Activated T-helper 1 cell treated with anti-CD3 and anti-CD28 coated beads, Interleukin-12 subunit alpha, Interleukin-12 subunit beta, Interleukin-2, Interleukin-4 antibody, amounts not matched to agents 30 ng/mL and 10 ng/mL and 1 ng/mL, durations not matched to agents 14 hours and 24 hours and 36 hours (primary cell): Measurements from ENCODE around the gene SF1. TPM values are rescaled to one million over a fixed set of nuclear protein-coding genes. Genes with fewer than 3 reads are reported as not detected.

ENCODE experiments used
- DNase-seq: peaks from one replicate; pipeline ENCODE4 v3.0.0; 2021; ENCODE audit warnings: low spot score
- H3K27ac Mint-ChIP-seq: one replicate; pipeline ENCODE4 v1.8.0; 2021; ENCODE audit warnings: mild to moderate bottlenecking, mixed read lengths
- H3K27me3 Mint-ChIP-seq: one replicate; pipeline ENCODE4 v1.8.0; 2022; ENCODE audit warnings: mild to moderate bottlenecking, moderate library complexity, mixed read lengths; ENCODE audit not compliant: insufficient read depth
- H3K36me3 Mint-ChIP-seq: one replicate; pipeline ENCODE4 v1.8.0; 2021; ENCODE audit warnings: low read depth, mixed read lengths
- H3K4me1 Mint-ChIP-seq: one replicate; pipeline ENCODE4 v1.8.0; 2021; ENCODE audit warnings: low read depth, mixed read lengths
- H3K4me3 Mint-ChIP-seq: one replicate; pipeline ENCODE4 v1.8.0; 2021; ENCODE audit warnings: mild to moderate bottlenecking, moderate library complexity, mixed read lengths
- H3K9me3 Mint-ChIP-seq: one replicate; pipeline ENCODE4 v1.8.0; 2021; ENCODE audit warnings: mixed read lengths
- intact Hi-C: fragments of 100-400 bp; cut with micrococcal nuclease; formaldehyde crosslinking; loops from one replicate; pipeline ENCODE4 v1.15.1; 2024
- total RNA-seq: library from RNA; stranded (reverse); gene quantifications from 2 replicates; pipeline ENCODE4 v1.2.3, GENCODE V29; 2022

The SF1 gene
- total RNA-seq, 1 donor from 2014 or later: 538 TPM

DNA sequence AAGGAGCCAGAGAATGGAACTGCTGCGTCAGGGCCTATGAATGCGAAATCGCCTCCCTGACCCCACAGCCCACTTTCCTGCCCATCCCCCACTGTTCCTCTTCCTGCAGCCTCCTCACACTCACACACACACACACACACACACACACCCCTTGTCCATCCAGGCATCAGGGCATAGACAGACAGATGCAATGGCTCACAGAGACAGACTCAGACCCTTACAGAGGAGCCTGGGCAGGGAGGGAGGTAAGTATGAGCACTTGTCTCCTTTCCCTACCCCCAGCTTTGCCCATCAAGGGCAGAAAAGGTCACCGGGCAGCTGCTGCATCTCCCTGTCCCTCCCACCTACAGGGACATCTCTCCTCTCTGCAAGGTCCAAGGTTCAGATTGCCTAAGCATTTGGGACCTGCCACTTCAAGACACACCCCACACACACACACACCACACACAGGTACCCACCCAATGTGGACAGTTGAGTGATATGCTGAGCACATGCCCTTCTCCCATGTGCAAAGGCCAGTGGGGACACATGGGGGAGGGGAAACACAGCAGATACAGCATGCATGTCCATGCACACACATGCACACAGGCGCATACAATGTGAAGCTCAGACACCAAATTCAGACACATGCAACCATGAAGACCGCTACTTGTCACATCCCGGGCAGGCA, 53.3 kb downstream of the SF1 start:
- Mint-ChIP-seq H3K27ac (peak overlapping the region; percentile 64), H3K27me3 (peaks cover 26% of the 10 kb centered on the region), H3K9me3 (no peaks in the 10 kb centered on the region), H3K36me3 (peaks cover 11% of the 10 kb centered on the region), H3K4me1 (peaks cover 13% of the 10 kb centered on the region), H3K4me3 (peak overlapping the region; percentile 48)
- intact Hi-C loops: no loop called here
- DNase-seq: no peak

DNA sequence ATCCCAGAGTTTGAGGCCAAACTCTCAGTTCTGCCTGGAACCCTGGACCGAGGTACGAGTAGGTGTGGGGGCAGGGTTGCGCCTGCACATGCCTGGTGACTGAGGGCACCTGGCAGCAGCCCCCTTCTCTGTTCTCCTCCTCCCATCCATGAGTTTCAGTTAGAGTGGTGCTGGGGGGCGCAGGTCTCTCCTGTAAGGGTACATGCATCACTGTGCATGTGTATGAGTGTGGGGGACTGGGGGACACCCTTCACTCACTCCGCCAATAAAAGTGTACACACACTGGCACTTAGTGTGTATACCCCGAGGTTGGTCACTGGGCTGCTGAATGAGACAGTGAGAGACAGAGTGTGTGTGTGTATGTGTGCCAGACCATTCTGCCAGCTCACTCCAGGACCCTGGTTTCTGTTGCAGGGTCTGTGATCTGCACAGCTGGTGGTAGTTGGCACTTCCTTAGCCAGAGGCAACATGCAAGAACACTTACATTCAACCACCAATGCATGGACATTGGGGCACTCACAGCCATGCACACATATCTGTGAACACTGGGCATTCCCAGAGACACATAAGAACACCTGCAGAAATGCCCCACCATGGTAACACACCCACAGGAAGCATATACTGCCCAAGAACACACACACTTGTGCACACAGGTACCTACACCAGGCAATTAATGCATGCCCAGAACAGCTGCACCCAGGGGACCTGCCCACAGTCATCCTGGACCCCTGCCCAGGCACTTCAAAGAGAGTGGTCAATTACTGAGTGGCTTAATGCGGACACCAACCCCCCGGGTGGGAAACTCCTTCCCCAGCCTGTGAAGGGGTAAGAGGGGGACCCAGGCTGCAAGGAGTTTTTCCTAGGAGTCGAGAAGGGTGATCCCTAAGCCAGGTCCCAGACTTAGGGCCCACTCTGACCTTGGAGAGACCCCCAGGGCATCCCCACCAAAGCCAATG, 54.2 kb downstream of the SF1 start:
- Mint-ChIP-seq H3K27me3 (peaks cover 33% of the 10 kb centered on the region), H3K9me3 (no peaks in the 10 kb centered on the region), H3K27ac (peak overlapping the region; percentile 52), H3K4me3 (peak overlapping the region; percentile 62), H3K4me1 (peaks cover 13% of the 10 kb centered on the region), H3K36me3 (peaks cover 11% of the 10 kb centered on the region)
- intact Hi-C loops: loop anchor here (1.0 kb wide), 3 partner anchors 19 to 171 kb away; no protein-coding TSS in a partner anchor
- no peak for DNase-seq

DNA sequence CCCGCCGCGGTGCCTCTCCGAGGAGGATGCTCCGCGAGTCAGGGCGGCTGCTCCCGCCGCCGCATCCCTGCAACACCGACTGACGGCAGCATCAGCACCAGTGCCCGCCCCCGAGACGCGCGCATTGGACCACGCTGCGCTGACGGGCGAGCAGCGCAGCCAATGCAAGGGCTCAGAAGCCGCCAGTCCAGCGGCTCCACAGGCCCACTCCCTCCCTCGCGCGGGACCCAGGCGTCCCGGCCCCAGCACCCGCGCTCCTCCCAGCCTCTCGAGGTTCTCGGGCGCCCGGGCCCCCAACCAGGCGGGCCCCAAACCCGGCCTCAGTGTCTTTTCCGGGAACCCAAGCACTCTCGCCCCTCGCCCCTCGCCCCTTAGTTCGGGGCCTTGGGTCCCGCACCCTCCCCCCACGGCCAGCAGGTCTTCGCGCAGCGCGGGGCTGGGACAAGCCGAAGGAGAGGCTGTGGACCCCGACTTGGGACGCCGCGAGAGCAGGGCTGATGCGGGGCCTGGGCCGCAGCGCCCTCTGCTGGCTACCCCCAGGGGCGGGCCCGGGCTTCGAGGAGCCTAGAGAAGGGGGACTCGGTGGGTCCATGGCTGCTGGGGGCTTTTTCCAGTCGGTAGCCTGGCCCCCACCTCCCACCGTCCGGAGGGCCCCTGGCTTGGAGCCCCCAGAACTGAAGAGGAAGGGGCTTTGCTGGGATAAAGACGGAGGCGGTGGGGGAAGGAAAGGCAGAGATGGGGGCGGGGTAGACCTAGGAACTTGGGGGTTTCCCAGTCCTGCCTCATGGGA, 55.0 kb downstream of the SF1 start, which contains the start of gene NRXN2:
TSS of gene NRXN2 (minus strand) at position 81 of the 790 bp plus-strand sequence. CDS start 9,498 bp downstream, outside the sequence.
- Mint-ChIP-seq H3K27me3 (peaks cover 41% of the 10 kb centered on the region), H3K4me3 (peak within 1 kb of the TSS; percentile 62), H3K4me1 (peaks cover 13% of the 10 kb centered on the region), H3K36me3 (peaks cover 5% of the 10 kb centered on the region), H3K9me3 (no peaks in the 10 kb centered on the region), H3K27ac (peak within 1 kb of the TSS; percentile 52)
- peak; percentile 90 for DNase-seq
- intact Hi-C loops: loop anchor here (1.0 kb wide), 3 partner anchors 20 to 170 kb away; no protein-coding TSS in a partner anchor

DNA sequence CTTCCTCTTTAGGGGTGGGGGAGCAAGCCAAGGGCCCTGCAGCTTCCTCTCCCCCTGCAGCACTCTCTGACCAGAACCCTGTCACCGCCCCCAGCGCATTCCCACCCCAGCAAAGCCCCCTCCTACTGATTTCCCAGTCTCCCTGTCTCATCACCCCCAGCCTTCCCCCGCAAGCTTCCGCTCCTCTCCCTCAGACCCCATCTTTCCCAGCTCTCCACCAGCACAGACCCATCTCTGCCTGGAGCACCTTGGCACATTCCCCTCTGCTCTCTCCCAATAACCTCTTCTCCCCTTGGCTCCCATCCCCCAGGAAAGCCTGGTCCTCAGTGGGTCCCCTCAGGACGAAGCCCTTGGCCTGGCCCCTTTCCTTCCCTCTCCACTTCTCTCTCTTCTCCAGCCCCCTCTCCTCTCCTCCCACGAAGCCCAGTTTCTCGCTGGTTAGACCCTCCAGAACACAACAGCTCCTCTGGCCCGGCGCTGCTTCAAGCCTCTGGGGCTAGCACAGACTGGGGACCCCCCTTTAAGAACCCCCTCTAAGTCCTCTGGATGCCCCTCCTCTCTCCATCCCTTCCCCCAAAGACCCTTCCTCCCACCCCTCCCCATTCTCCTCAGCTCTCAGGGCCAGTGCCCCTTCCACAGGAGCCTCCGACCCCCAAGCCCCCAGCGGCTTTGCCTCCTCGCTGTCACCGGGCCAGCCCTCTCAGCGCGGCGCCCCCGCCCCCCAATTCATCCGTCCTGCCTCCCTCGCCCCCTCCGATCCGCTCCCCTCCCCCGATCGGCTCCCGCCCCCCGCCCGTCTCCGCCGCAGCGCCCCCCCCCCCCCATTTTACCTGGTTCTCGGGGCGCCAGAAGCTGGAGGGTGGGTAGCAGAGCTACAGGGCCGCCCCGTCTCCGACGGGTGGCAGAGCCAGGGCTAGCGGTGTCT, 55.9 kb downstream of the SF1 start:
- Mint-ChIP-seq H3K27me3 (peaks cover 47% of the 10 kb centered on the region), H3K4me1 (peaks cover 13% of the 10 kb centered on the region), H3K4me3 (peak overlapping the region; percentile 56), H3K9me3 (no peaks in the 10 kb centered on the region), H3K36me3 (no peaks in the 10 kb centered on the region), H3K27ac (peak overlapping the region; percentile 34)
- DNase-seq: no peak
- intact Hi-C loops: loop anchor here (1.0 kb wide), 3 partner anchors 21 to 169 kb away; no protein-coding TSS in a partner anchor

DNA sequence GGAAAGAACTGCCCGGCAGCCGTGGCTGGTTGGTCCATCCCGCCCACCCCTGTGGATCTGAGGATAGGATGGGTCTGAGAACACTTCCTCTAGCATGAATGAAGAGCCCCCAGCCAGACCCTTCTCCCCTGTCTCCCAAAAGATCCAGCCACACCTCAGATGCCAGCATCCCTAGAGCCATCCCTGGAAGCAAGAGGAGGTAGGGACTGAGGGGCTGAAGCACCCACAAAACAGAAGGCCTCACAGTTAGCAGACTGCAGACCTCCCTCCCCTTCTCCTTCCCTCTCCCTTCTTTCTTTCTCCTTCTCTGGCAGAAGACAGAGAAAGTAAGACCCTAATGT, 57.0 kb downstream of the SF1 start:
- Mint-ChIP-seq H3K27ac (no peak overlapping the region), H3K9me3 (no peaks in the 10 kb centered on the region), H3K4me1 (peaks cover 13% of the 10 kb centered on the region), H3K27me3 (peaks cover 57% of the 10 kb centered on the region), H3K36me3 (no peaks in the 10 kb centered on the region), H3K4me3 (no peak overlapping the region)
- DNase-seq: no peak
- intact Hi-C loops: no loop called here

- Mint-ChIP-seq H3K27ac (no peak overlapping the region), H3K4me3 (no peak overlapping the region), H3K36me3 (no peaks in the 10 kb centered on the region), H3K4me1 (peaks cover 13% of the 10 kb centered on the region), H3K9me3 (no peaks in the 10 kb centered on the region), H3K27me3 (peaks cover 59% of the 10 kb centered on the region)
- DNase-seq: no peak
- intact Hi-C loops: no loop called here
Measured at GRCh38 chr11:64720640-64721358, 57.5 kb downstream of the SF1 start.

DNA sequence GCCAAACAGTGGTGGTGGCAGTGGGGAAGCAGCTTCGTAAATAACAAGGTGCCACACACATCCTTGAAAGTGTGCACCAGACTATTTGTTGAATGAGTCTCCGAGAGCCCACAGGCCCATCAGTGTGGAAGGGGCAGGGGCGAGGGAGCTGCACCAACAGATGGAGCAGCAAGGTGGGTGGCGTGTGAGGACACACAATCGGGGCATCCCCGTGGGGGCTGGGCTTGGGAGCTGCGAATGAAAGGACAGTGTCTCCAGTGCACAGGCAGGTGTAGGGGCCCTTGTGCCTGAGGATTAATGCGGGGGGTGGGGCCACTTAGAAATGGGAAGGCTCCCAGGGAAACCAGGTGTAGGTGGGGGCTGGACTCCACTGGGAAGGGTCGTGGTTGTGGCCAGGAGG, 58.2 kb downstream of the SF1 start:
- intact Hi-C loops: no loop called here
- no peak for DNase-seq
- Mint-ChIP-seq H3K36me3 (no peaks in the 10 kb centered on the region), H3K4me3 (no peak overlapping the region), H3K4me1 (peaks cover 11% of the 10 kb centered on the region), H3K27ac (no peak overlapping the region), H3K9me3 (no peaks in the 10 kb centered on the region), H3K27me3 (peaks cover 65% of the 10 kb centered on the region)

GRCh38 chr11:64719406-64719805, 58.9 kb downstream of the SF1 start:
- intact Hi-C loops: no loop called here
- no peak for DNase-seq
- no peaks in the 10 kb centered on the region for H3K36me3 Mint-ChIP-seq
- peaks cover 7% of the 10 kb centered on the region for H3K4me1 Mint-ChIP-seq
- peaks cover 72% of the 10 kb centered on the region for H3K27me3 Mint-ChIP-seq
- no peaks in the 10 kb centered on the region for H3K9me3 Mint-ChIP-seq
- no peak overlapping the region for H3K27ac Mint-ChIP-seq
- H3K4me3 Mint-ChIP-seq: no peak overlapping the region

GRCh38 chr11:64718780-64719124, 59.6 kb downstream of the SF1 start:
- DNase-seq: no peak
- Mint-ChIP-seq H3K4me3 (no peak overlapping the region), H3K36me3 (no peaks in the 10 kb centered on the region), H3K4me1 (peaks cover under 1% of the 10 kb centered on the region), H3K27ac (no peak overlapping the region), H3K27me3 (peaks cover 78% of the 10 kb centered on the region), H3K9me3 (no peaks in the 10 kb centered on the region)
- intact Hi-C loops: no loop called here

- Mint-ChIP-seq H3K4me3 (no peak overlapping the region), H3K27me3 (peaks cover 79% of the 10 kb centered on the region), H3K36me3 (no peaks in the 10 kb centered on the region), H3K4me1 (no peaks in the 10 kb centered on the region), H3K9me3 (no peaks in the 10 kb centered on the region), H3K27ac (no peak overlapping the region)
- intact Hi-C loops: no loop called here
- no peak for DNase-seq
Measured at GRCh38 chr11:64718084-64718779, 60.1 kb downstream of the SF1 start.

DNA sequence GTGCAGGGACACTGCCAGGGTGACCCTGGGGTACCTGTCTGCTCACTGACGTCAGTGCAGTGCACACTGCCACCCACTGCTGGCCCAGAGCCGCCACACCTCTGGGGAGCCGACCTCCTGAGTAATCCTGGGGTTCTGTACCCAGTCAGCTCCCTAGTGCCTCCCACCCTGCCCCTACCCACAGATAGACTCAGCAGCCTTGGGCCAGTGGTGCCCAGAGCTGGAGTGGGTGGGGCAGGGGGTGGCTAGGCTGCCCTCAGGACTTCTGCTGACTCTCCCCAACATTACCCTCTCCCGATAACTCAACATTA, 61.1 kb downstream of the SF1 start:
- intact Hi-C loops: no loop called here
- H3K36me3 Mint-ChIP-seq: no peaks in the 10 kb centered on the region
- no peaks in the 10 kb centered on the region for H3K9me3 Mint-ChIP-seq
- H3K27ac Mint-ChIP-seq: no peak overlapping the region
- H3K4me3 Mint-ChIP-seq: no peak overlapping the region
- no peak for DNase-seq
- H3K4me1 Mint-ChIP-seq: peaks cover 2% of the 10 kb centered on the region
- H3K27me3 Mint-ChIP-seq: peaks cover 77% of the 10 kb centered on the region
